GM18873 (cell line): Measurements from ENCODE around the gene CYP46A1.

Source experiments
- ATAC-seq: cut with Tn5 transposase; IDR thresholded peaks from one replicate; pipeline ENCODE4 v1.9.1; 2021; ENCODE audit warnings: mild to moderate bottlenecking, moderate library complexity, moderate number of reproducible peaks; ENCODE audit not compliant: unreplicated experiment, low FRiP score

The CYP46A1 gene

GRCh38 chr14:99672506-99673304 is 11.4 kb upstream of the CYP46A1 start:
- ATAC-seq: no peak

GRCh38 chr14:99673305-99674063 is 10.6 kb upstream of the CYP46A1 start:
- ATAC-seq: no peak

- no peak for ATAC-seq
Observed at GRCh38 chr14:99674064-99674650, 9.9 kb upstream of the CYP46A1 start.

- no peak for ATAC-seq
Observed at GRCh38 chr14:99674776-99675381, 9.2 kb upstream of the CYP46A1 start.

- no peak for ATAC-seq
Observed at GRCh38 chr14:99675382-99675835, 8.7 kb upstream of the CYP46A1 start.

- no peak for ATAC-seq
Observed at GRCh38 chr14:99675951-99676350, 8.1 kb upstream of the CYP46A1 start.

- no peak for ATAC-seq
Observed at GRCh38 chr14:99676657-99677056, 7.4 kb upstream of the CYP46A1 start.

- no peak for ATAC-seq
Observed at GRCh38 chr14:99677231-99678140, 6.6 kb upstream of the CYP46A1 start.

GRCh38 chr14:99678198-99678597 is 5.9 kb upstream of the CYP46A1 start:
- no peak for ATAC-seq

- ATAC-seq: no peak
Observed at GRCh38 chr14:99679111-99679510, 5.0 kb upstream of the CYP46A1 start.

GRCh38 chr14:99679543-99679942 is 4.6 kb upstream of the CYP46A1 start:
- ATAC-seq: no peak

GRCh38 chr14:99679996-99680395 is 4.1 kb upstream of the CYP46A1 start:
- no peak for ATAC-seq

GRCh38 chr14:99681101-99681831 is 2.8 kb upstream of the CYP46A1 start:
- no peak for ATAC-seq

- no peak for ATAC-seq
Observed at GRCh38 chr14:99681832-99682148, 2.3 kb upstream of the CYP46A1 start.

GRCh38 chr14:99682809-99683618 is 1.1 kb upstream of the CYP46A1 start:
- ATAC-seq: no peak

GRCh38 chr14:99684410-99684934 is 374 bp downstream of the CYP46A1 start:
- peak; percentile 19 for ATAC-seq

GRCh38 chr14:99685151-99685591 is 1.1 kb downstream of the CYP46A1 start:
- ATAC-seq: no peak

- ATAC-seq: no peak
Observed at GRCh38 chr14:99685596-99685995, 1.5 kb downstream of the CYP46A1 start.
